SH-SY5Y (cell line): Measurements from ENCODE around the gene UBP1.

Source experiments
- GATA2 ChIP-seq: IDR thresholded peaks from 2 replicates; pipeline ENCODE4 v1.6.1; 2011; ENCODE audit warnings: mild to moderate bottlenecking, low read depth, low read length
- GATA3 ChIP-seq: IDR thresholded peaks from 2 replicates; pipeline ENCODE4 v1.6.1; 2011; ENCODE audit warnings: low read depth, mild to moderate bottlenecking, low read length, moderate library complexity

DNA sequence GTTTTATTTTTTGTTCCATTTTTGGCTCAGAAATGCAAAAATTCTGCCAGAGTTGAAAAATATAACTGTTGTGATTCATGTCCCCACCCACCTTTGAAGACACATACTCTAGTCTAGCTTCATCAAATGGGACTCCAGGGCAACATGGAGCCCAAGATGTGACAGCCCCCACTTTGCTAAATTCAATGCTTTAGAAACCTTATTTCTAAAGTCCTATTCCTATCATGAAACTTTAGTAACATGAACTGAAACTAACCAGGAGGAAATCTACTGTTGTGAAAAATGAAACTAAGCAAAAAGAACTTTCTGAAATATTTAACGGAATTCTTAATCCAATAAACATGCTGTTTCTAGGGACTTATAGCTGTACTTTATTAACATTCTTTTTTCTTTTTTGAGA is 20.3 kb downstream of the UBP1 start:
- no peak for TF ChIP-seq GATA3
- TF ChIP-seq GATA2 = no peak
